ENCODE measurements around the gene BBS1. TPM values are rescaled to one million over a fixed set of nuclear protein-coding genes. Genes with fewer than 3 reads are reported as not detected.
"Not testable (repeated sequence)": the region's sequence is repeated elsewhere in the genome, so short reads cannot be mapped to it uniquely, and the experiment has no call there.

BBS1 gene
- total RNA-seq, 4 donors from 2014 or later, result 83.2 to 200 (median 165) TPM

DNA sequence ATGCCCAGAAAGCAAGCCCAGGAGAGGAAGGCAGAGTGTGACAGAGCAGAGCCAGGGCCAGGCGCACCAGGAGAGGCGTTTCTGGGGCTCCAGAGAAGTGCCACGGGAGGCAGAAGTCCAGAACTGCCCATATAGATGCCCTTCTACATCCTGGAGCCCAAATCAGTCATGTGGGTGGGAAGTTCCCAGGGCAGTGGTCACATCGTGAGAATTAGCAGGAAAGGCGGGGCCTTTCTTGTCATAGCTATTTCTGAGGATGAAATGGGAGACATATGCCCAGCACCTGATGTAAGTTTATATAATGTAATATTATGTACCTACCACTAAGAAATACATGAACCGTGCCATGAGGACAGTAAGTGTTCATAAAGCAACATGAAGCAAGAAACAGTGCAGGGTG, 22.3 kb downstream of the BBS1 start:
- Histone ChIP-seq H3K27ac (no peak overlapping the region), H3K27me3 (no peaks in the 10 kb centered on the region), H3K4me3 (replicated peaks in 1 of 3) (no peak overlapping the region), H3K4me1 (no peaks in the 10 kb centered on the region), H3K9me3 (no peaks in the 10 kb centered on the region), H3K36me3 (peaks cover 0 to 4% of the 10 kb centered on the region in 2 donors)
- no peak for DNase-seq
- intact Hi-C loops (cut with DNase I), result no loop called here
- TF ChIP-seq POLR2A (IDR thresholded peaks at IDR 0.05), result no peak
- WGBS, 2 donors, result 85 to 87% methylated on average over 6 of the region's 6 CpGs

DNA sequence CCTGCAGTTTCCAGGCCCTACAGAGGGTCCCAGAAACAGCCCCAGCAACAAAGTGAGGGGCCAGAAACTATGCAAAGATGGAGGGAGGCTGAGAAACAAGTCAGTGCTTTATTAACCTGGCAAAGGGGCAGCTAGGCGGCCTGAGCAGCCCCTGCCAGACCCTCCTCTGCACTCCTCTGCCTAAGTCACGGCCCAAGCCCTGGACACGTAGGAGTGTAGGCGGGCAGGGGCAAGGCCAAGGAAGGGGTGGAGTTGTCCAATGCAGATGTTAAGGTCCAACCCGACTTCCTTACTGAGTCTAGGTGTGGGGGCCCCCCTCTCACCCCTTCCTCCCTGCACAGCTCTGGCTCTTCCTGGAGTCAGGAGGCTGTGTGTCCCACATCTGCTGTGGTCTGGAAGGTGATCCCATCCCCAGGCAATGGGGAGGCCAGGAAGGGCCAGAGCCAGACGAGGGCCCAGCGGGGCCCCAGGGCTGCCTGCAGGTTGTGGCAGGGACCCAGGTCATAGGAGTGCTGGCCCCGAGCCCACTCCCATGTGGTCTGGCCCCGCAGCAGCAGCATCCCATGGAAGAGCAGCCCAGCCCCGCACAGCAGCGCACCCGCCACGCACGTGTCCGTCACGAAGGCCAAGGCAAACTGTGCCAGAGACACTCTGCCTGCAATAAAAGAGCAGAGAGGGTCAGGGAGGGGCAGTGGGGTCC, 28.9 kb downstream of the BBS1 start:
- Histone ChIP-seq H3K27ac (no peak overlapping the region), H3K27me3 (no peaks in the 10 kb centered on the region), H3K36me3 (peaks cover 0 to 8% of the 10 kb centered on the region in 2 donors), H3K4me3 (replicated peaks in 1 of 3) (no peak overlapping the region), H3K9me3 (no peaks in the 10 kb centered on the region), H3K4me1 (peaks cover 0 to 3% of the 10 kb centered on the region in 2 donors)
- 81 to 91% methylated on average over 5 to 6 of the region's 16 CpGs for WGBS, 2 donors
- no peak for TF ChIP-seq POLR2A (IDR thresholded peaks at IDR 0.05)
- TF ChIP-seq, protein P1, sequence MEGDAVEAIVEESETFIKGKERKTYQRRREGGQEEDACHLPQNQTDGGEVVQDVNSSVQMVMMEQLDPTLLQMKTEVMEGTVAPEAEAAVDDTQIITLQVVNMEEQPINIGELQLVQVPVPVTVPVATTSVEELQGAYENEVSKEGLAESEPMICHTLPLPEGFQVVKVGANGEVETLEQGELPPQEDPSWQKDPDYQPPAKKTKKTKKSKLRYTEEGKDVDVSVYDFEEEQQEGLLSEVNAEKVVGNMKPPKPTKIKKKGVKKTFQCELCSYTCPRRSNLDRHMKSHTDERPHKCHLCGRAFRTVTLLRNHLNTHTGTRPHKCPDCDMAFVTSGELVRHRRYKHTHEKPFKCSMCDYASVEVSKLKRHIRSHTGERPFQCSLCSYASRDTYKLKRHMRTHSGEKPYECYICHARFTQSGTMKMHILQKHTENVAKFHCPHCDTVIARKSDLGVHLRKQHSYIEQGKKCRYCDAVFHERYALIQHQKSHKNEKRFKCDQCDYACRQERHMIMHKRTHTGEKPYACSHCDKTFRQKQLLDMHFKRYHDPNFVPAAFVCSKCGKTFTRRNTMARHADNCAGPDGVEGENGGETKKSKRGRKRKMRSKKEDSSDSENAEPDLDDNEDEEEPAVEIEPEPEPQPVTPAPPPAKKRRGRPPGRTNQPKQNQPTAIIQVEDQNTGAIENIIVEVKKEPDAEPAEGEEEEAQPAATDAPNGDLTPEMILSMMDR (IDR thresholded peaks at IDR 0.05), result no peak
- intact Hi-C loops (cut with DNase I), result no loop called here
- DNase-seq, result no peak

DNA sequence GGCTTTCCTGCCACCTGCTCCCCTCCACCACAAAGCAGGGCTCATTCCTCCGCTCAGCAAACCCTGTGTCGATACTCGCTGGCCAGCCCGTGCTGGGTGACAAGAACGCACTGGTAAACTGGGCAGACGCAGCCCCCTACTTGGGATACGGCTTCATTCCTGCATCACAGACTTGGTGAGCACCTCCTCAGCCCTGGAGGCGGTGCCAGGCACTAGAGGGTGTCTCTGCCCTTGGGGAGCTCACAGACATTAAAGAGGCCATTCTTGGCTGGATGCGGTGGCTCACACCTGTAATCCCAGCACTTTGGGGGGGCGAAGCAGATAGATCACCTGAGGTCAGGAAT, 29.4 kb downstream of the BBS1 start:
- H3K9me3 ChIP-seq, result no peaks in the 10 kb centered on the region
- WGBS, 2 donors, result 88 to 94% methylated on average over 6 to 7 of the region's 10 CpGs
- TF ChIP-seq POLR2A (IDR thresholded peaks at IDR 0.05), result no peak
- TF ChIP-seq, protein P1 (IDR thresholded peaks at IDR 0.05), result no peak
- no peak overlapping the region for H3K27ac ChIP-seq
- no peaks in the 10 kb centered on the region for H3K27me3 ChIP-seq
- peaks cover 0 to 8% of the 10 kb centered on the region in 2 donors for H3K36me3 ChIP-seq
- no peak overlapping the region for H3K4me3 ChIP-seq (replicated peaks in 1 of 3)
- DNase-seq, result no peak
- H3K4me1 ChIP-seq, result peaks cover 0 to 5% of the 10 kb centered on the region in 2 donors
- intact Hi-C loops (cut with DNase I), result no loop called here

DNA sequence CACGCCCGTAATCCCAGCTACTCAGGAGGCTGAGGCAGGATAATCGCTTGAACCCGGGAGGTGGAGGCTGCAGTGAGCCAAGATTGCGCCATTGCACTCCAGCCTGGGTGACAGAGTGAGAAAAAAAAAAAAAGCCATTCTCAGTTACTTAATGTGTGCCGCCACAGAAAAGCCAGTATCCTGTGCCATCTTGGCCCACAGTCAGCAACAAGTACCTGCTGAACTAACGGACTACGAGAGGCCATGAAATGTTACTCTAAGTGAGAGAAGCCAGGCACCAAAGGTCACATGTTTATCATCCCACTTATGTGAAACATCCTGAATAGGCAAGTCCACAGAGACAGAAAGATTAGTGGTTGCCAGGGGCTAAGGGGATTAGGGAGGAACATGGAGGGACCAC, 30.2 kb downstream of the BBS1 start:
- H3K36me3 ChIP-seq; DNase-seq; H3K27me3 ChIP-seq; H3K27ac ChIP-seq; intact Hi-C loops (cut with DNase I); H3K9me3 ChIP-seq; H3K4me3 ChIP-seq (replicated peaks in 1 of 3): not testable (repeated sequence)
- peaks cover 6 to 11% of the 10 kb centered on the region in 2 donors for H3K4me1 ChIP-seq
- 94% methylated on average over 8 of the region's 8 CpGs for WGBS, 2 donors

DNA sequence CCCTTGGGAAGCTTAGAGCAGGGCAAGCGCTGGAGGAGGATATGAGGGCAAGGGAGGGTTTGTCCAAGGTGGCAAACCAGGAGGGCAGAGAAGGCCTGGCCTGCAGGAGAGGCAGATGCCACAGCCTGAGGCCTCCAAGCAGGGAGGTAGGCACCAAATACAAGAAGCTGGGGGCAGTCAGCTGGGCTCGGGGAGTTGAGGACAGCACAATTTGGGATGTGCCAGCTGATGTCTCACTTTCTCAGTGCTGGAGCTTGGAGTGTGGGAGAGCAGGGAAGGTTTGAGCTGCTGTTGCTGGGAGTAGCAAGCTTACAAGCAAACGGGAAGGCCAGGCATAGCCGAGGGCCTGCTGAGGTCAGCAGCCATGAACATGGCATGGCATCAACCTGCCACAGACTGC, 31.5 kb downstream of the BBS1 start:
- H3K36me3 ChIP-seq, result peaks cover 0 to 7% of the 10 kb centered on the region in 2 donors
- TF ChIP-seq POLR2A (IDR thresholded peaks at IDR 0.05), result no peak
- TF ChIP-seq, protein P1 (IDR thresholded peaks at IDR 0.05), result no peak
- no peak for DNase-seq
- no peaks in the 10 kb centered on the region for H3K27me3 ChIP-seq
- WGBS, 2 donors, result 90 to 92% methylated on average over 4 of the region's 4 CpGs
- H3K4me3 ChIP-seq (replicated peaks in 1 of 3), result no peak overlapping the region
- no peak overlapping the region for H3K27ac ChIP-seq
- peaks cover 13 to 16% of the 10 kb centered on the region in 2 donors for H3K4me1 ChIP-seq
- intact Hi-C loops (cut with DNase I), result no loop called here
- H3K9me3 ChIP-seq, result no peaks in the 10 kb centered on the region

DNA sequence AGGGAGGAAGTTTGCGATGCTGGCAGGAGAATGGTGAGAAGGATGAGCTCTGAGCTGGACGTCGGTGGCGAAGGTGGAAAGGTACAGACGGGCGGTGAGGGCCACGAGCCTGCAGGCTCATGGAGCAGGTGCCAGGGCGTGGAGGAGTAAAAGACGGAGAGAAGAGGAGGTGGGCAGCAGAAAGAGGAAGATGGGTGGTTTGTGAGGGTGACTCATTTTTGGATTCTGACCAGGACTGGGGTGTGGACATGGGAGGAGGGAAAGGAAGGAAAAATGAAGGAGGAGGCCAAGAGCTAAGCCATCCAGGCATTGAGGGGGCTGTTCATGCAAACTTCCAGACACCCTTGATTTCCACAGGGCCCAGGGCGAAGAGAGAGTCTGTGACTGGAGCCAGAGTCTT, 31.9 kb downstream of the BBS1 start:
- intact Hi-C loops (cut with DNase I), result no loop called here
- H3K36me3 ChIP-seq, result peaks cover 0 to 4% of the 10 kb centered on the region in 2 donors
- H3K27me3 ChIP-seq, result no peaks in the 10 kb centered on the region
- no peak for DNase-seq
- H3K9me3 ChIP-seq, result no peaks in the 10 kb centered on the region
- no peak overlapping the region for H3K4me3 ChIP-seq (replicated peaks in 1 of 3)
- H3K4me1 ChIP-seq, result peaks cover 15 to 16% of the 10 kb centered on the region in 2 donors
- 88 to 93% methylated on average over 10 of the region's 10 CpGs for WGBS, 2 donors
- no peak for TF ChIP-seq POLR2A (IDR thresholded peaks at IDR 0.05)
- TF ChIP-seq, protein P1 (IDR thresholded peaks at IDR 0.05), result no peak
- H3K27ac ChIP-seq, result no peak overlapping the region
